Lower leg skin (tissue), 3 donors: ENCODE data around the gene RASA4.
"Not testable (repeated sequence)": the region's sequence is repeated elsewhere in the genome, so short reads cannot be mapped to it uniquely, and the experiment has no call there.

Experiments
- POLR2A ChIP-seq, 2 donors: fragments of 450-650 bp; IDR thresholded peaks; one replicate each; pipeline ENCODE4 v1.6.1; 2016 to 2017; ENCODE audit warnings: antibody characterized with exemption in 2 of 2, mild to moderate bottlenecking in 1 of 2, moderate library complexity in 1 of 2
- TF ChIP-seq, protein P1 (sequence below), 3 donors: fragments of 450-650 bp; IDR thresholded peaks; one replicate each; pipeline ENCODE4 v1.5.1; 2016; ENCODE audit warnings: antibody characterized with exemption in 3 of 3, mild to moderate bottlenecking in 3 of 3, moderate library complexity in 2 of 3

DNA sequence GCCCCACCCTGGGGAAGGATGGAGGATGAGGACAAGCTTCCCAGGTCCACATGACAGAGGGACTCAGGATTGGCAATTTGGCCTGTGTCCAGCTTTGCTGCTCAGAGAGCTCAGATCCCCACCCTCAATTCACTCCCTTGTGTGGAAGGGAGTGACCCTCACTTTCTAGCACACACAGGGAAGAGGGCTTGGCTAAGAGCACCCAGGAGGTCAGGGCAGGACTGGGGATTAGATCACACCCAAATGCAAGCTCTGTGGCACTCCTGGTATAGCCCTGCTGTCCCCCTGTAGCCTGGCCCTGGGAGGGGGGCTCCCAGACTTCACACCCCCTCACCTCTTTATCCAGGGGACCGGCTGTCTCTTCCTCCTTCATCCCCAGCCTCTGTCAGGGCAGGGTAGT is 72.2 kb downstream of the RASA4 start:
- TF ChIP-seq, protein P1, sequence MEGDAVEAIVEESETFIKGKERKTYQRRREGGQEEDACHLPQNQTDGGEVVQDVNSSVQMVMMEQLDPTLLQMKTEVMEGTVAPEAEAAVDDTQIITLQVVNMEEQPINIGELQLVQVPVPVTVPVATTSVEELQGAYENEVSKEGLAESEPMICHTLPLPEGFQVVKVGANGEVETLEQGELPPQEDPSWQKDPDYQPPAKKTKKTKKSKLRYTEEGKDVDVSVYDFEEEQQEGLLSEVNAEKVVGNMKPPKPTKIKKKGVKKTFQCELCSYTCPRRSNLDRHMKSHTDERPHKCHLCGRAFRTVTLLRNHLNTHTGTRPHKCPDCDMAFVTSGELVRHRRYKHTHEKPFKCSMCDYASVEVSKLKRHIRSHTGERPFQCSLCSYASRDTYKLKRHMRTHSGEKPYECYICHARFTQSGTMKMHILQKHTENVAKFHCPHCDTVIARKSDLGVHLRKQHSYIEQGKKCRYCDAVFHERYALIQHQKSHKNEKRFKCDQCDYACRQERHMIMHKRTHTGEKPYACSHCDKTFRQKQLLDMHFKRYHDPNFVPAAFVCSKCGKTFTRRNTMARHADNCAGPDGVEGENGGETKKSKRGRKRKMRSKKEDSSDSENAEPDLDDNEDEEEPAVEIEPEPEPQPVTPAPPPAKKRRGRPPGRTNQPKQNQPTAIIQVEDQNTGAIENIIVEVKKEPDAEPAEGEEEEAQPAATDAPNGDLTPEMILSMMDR (IDR thresholded peaks at IDR 0.05) = not testable (repeated sequence)
- not testable (repeated sequence) for TF ChIP-seq POLR2A (IDR thresholded peaks at IDR 0.05)
